Vagina (tissue), 2 donors: Measurements from ENCODE around the gene ACSF3. TPM values are rescaled to one million over a fixed set of nuclear protein-coding genes. Genes with fewer than 3 reads are reported as not detected.

ENCODE experiments used
- DNase-seq, 2 donors: peaks; one replicate each; pipeline ENCODE4 v3.0.0-alpha.2; 2017; ENCODE audit errors: extremely low spot score in 2 of 2
- H3K27ac ChIP-seq: fragments of 200-600 bp; sonication (generic); one replicate; pipeline ENCODE4 v1.5.1; 2019
- H3K27me3 ChIP-seq: fragments of 200-600 bp; sonication (generic); one replicate; pipeline ENCODE4 v1.5.1; 2019
- H3K36me3 ChIP-seq, 2 donors: fragments of 200-600 bp; sonication (generic); one replicate each; pipeline ENCODE4 v1.5.1; 2017 to 2019
- H3K4me1 ChIP-seq: fragments of 200-600 bp; sonication (generic); one replicate; pipeline ENCODE4 v1.5.1; 2019
- H3K4me3 ChIP-seq, 2 donors: fragments of 200-600 bp; sonication (generic); 1 replicate in 1 of 2; 2 replicates in 1 of 2; pipeline ENCODE4 v1.5.1; 2016 to 2019
- H3K9me3 ChIP-seq: fragments of 200-600 bp; sonication (generic); one replicate; pipeline ENCODE4 v1.5.1; 2019
- CTCF ChIP-seq, 3 experiments: fragments of 450-650 bp in 2 of 3; fragments of 200-600 bp in 1 of 3; sonication (generic) in 1 of 3; IDR thresholded peaks; one replicate each; pipeline ENCODE4 v1.5.1; 2017 to 2019; ENCODE audit warnings: antibody characterized with exemption in 3 of 3, mild to moderate bottlenecking in 2 of 3, moderate library complexity in 2 of 3
- POLR2A ChIP-seq, 2 donors: fragments of 450-650 bp; IDR thresholded peaks; one replicate each; pipeline ENCODE4 v1.6.1; 2017; ENCODE audit warnings: antibody characterized with exemption in 2 of 2, mild to moderate bottlenecking in 2 of 2, moderate library complexity in 2 of 2
- POLR2AphosphoS5 ChIP-seq, 2 donors: sonication (generic); formaldehyde crosslinking; IDR thresholded peaks; one replicate each; pipeline ENCODE4 v1.9.0; 2017; ENCODE audit warnings: antibody characterized with exemption in 2 of 2, mild to moderate bottlenecking in 2 of 2, low read depth in 1 of 2; ENCODE audit not compliant: insufficient read depth in 1 of 2
- intact Hi-C: fragments of 100-400 bp; cut with DNase I; formaldehyde crosslinking; loops from one replicate; pipeline ENCODE4 v1.15.1; 2023
- total RNA-seq: library from RNA; depleted of rRNA; stranded (reverse); fragments of >200 nt; gene quantifications from one replicate; pipeline ENCODE4 v1.2.3, GENCODE V29; 2016

Gene ACSF3
- total RNA-seq, 1 donor from 2014 or later = 23.3 TPM

- Histone ChIP-seq H3K27me3 (no peaks in the 10 kb centered on the region), H3K27ac (no peak overlapping the region), H3K9me3 (no peaks in the 10 kb centered on the region), H3K4me1 (no peaks in the 10 kb centered on the region), H3K4me3 (no peak overlapping the region), H3K36me3 (peaks cover 0 to 57% of the 10 kb centered on the region in 2 donors)
- no peak for DNase-seq
- intact Hi-C loops = no loop called here
- no peak for TF ChIP-seq CTCF (IDR thresholded peaks at IDR 0.05)
Measured at GRCh38 chr16:89116341-89117226, 22.9 kb downstream of the ACSF3 start.

- no peak for DNase-seq
- intact Hi-C loops = no loop called here
- Histone ChIP-seq H3K27me3 (no peaks in the 10 kb centered on the region), H3K9me3 (no peaks in the 10 kb centered on the region), H3K27ac (no peak overlapping the region), H3K4me1 (no peaks in the 10 kb centered on the region), H3K36me3 (peaks cover 0 to 52% of the 10 kb centered on the region in 2 donors), H3K4me3 (no peak overlapping the region)
- TF ChIP-seq POLR2AphosphoS5 (IDR thresholded peaks at IDR 0.05; ENCODE audit: insufficient read depth in 1 of 2, low read depth in 1 of 2) = no peak
- no peak for TF ChIP-seq CTCF (IDR thresholded peaks at IDR 0.05)
- no peak for TF ChIP-seq POLR2A (IDR thresholded peaks at IDR 0.05)
Measured at GRCh38 chr16:89117227-89117974, 23.7 kb downstream of the ACSF3 start.

- Histone ChIP-seq H3K27ac (no peak overlapping the region), H3K4me3 (no peak overlapping the region), H3K27me3 (no peaks in the 10 kb centered on the region), H3K36me3 (peaks cover 0 to 50% of the 10 kb centered on the region in 2 donors), H3K9me3 (no peaks in the 10 kb centered on the region), H3K4me1 (no peaks in the 10 kb centered on the region)
- TF ChIP-seq POLR2A (IDR thresholded peaks at IDR 0.05) (no peak), POLR2AphosphoS5 (IDR thresholded peaks at IDR 0.05; ENCODE audit: insufficient read depth in 1 of 2, low read depth in 1 of 2) (no peak), CTCF (IDR thresholded peaks at IDR 0.05) (no peak)
- DNase-seq = no peak
- intact Hi-C loops = no loop called here
Measured at GRCh38 chr16:89117975-89118289, 24.3 kb downstream of the ACSF3 start.

- intact Hi-C loops = no loop called here
- DNase-seq = no peak
- no peaks in the 10 kb centered on the region for H3K9me3 ChIP-seq
- peaks cover 0 to 50% of the 10 kb centered on the region in 2 donors for H3K36me3 ChIP-seq
- TF ChIP-seq POLR2A (IDR thresholded peaks at IDR 0.05) (no peak), POLR2AphosphoS5 (IDR thresholded peaks at IDR 0.05; ENCODE audit: insufficient read depth in 1 of 2, low read depth in 1 of 2) (no peak), CTCF (IDR thresholded peaks at IDR 0.05) (no peak)
- no peaks in the 10 kb centered on the region for H3K27me3 ChIP-seq
- no peaks in the 10 kb centered on the region for H3K4me1 ChIP-seq
- H3K4me3 ChIP-seq = no peak overlapping the region
- no peak overlapping the region for H3K27ac ChIP-seq
Measured at GRCh38 chr16:89118361-89119165, 24.9 kb downstream of the ACSF3 start.
